K562 (cell line): Measurements from ENCODE around the gene PTGIS. TPM values are rescaled to one million over a fixed set of nuclear protein-coding genes. Genes with fewer than 3 reads are reported as not detected.
A peak's percentile ranks its signal among the peaks of the same experiment; 100 is the strongest.

ENCODE experiments used
- FOXA1 ChIP-seq: fragments of 450-650 bp; IDR thresholded peaks from 2 replicates; pipeline ENCODE4 v1.6.1; 2016; ENCODE audit warnings: mild to moderate bottlenecking, borderline replicate concordance
- GTF2E2 ChIP-seq: fragments of 200-800 bp; sonication (Bioruptor generic); IDR thresholded peaks from 2 replicates; pipeline ENCODE4 v1.6.1; 2016; ENCODE audit warnings: missing genetic modification characterization, missing compliant biosample characterization
- NCOA1 ChIP-seq: fragments of 450-650 bp; IDR thresholded peaks from 2 replicates; pipeline ENCODE4 v1.6.1; 2016; ENCODE audit warnings: low read depth
- PCBP1 ChIP-seq: fragments of 200-400 bp; formaldehyde crosslinking; IDR thresholded peaks from 2 replicates; pipeline ENCODE4 v1.6.1; 2018; ENCODE audit warnings: mild to moderate bottlenecking, low read depth, low read length; ENCODE audit not compliant: poor library complexity, severe bottlenecking
- PHB2 ChIP-seq: fragments of 450-650 bp; IDR thresholded peaks from 2 replicates; pipeline ENCODE4 v1.6.1; 2017; ENCODE audit warnings: low read depth
- SMAD3 ChIP-seq: fragments of 450-650 bp; formaldehyde crosslinking; conservative IDR thresholded peaks from 2 replicates; pipeline ENCODE4 v1.4.0; 2020; ENCODE audit warnings: mild to moderate bottlenecking
- SMC3 ChIP-seq: conservative IDR thresholded peaks from 2 replicates; pipeline ENCODE4 v1.6.1; 2011; ENCODE audit warnings: low read depth, low read length, improper control_type of control experiment; ENCODE audit not compliant: insufficient read depth
- STAG1 ChIP-seq: sonication (generic); formaldehyde crosslinking; IDR thresholded peaks from 2 replicates; pipeline ENCODE4 v1.5.0; 2020; ENCODE audit warnings: missing genetic modification reagents, borderline replicate concordance
- THRAP3 ChIP-seq: fragments of 450-650 bp; IDR thresholded peaks from 2 replicates; pipeline ENCODE4 v1.6.1; 2016; ENCODE audit warnings: mild to moderate bottlenecking, inconsistent platforms, borderline replicate concordance
- ZNF143 ChIP-seq: sonication (generic); formaldehyde crosslinking; IDR thresholded peaks from 2 replicates; pipeline ENCODE4 v1.9.0; 2022; ENCODE audit warnings: mild to moderate bottlenecking, missing genetic modification reagents
- ZNF507 ChIP-seq: conservative IDR thresholded peaks from 2 replicates; pipeline ENCODE4 v1.6.1; 2017; ENCODE audit warnings: missing genetic modification characterization, missing compliant biosample characterization
- ZNF551 ChIP-seq: fragments of 250-450 bp; sonication (Bioruptor Pico); IDR thresholded peaks from 2 replicates; pipeline ENCODE4 v1.5.0; 2021; ENCODE audit warnings: mild to moderate bottlenecking, moderate library complexity
- ZNF644 ChIP-seq: fragments of 200-800 bp; sonication (Bioruptor generic); IDR thresholded peaks from 2 replicates; pipeline ENCODE4 v1.6.1; 2016; ENCODE audit warnings: low read depth, missing genetic modification characterization, missing compliant biosample characterization
- ZNF695 ChIP-seq: fragments of 450-650 bp; formaldehyde crosslinking; IDR thresholded peaks from 2 replicates; pipeline ENCODE4 v1.4.0; 2020; ENCODE audit warnings: mild to moderate bottlenecking, moderate library complexity
- ZNF717 ChIP-seq: fragments of 250-450 bp; sonication (Bioruptor Pico); IDR thresholded peaks from 2 replicates; pipeline ENCODE4 v1.5.0; 2021
- ZNF778 ChIP-seq: fragments of 450-650 bp; formaldehyde crosslinking; IDR thresholded peaks from 2 replicates; pipeline ENCODE4 v1.4.0; 2020; ENCODE audit warnings: mild to moderate bottlenecking, moderate library complexity
- polyA plus RNA-seq, 8 experiments: library from polyadenylated mRNA; depleted of rRNA in 4 of 8; stranded (reverse) in 5 of 8; unstranded in 3 of 8; fragments of >200 nt; fragmentation: Nextera tagmentation in 2 of 8; fragmentation: Illumina TruSeq in 1 of 8; extraction: Ambion mirVana in 2 of 8; extraction: Trizol in 1 of 8; gene quantifications; 2 replicates each; pipeline versions ENCODE4 v1.2.1 to v1.2.3, GENCODE V29; 2011 to 2014; ENCODE audit warnings: inconsistent platforms in 1 of 8, missing spikeins in 1 of 8
- total RNA-seq, 7 experiments: library from RNA; depleted of rRNA in 6 of 7; stranded (reverse); fragments of >200 nt in 6 of 7; fragmentation: Illumina TruSeq in 2 of 7; extraction: Trizol in 2 of 7; gene quantifications; 2 replicates each; pipeline versions ENCODE4 v1.2.1 to v1.2.3, GENCODE V29; 2011 to 2021; ENCODE audit warnings: low replicate concordance in 1 of 7
- TF ChIP-seq, protein P1 (sequence below), 2 experiments: fragments of 450-650 bp in 1 of 2; sonication (generic) in 1 of 2; formaldehyde crosslinking; conservative IDR thresholded peaks; 2 replicates each; pipeline versions ENCODE4 v1.4.0 to v1.8.1; 2020 to 2022; ENCODE audit warnings: mild to moderate bottlenecking in 1 of 2, missing genetic modification reagents in 1 of 2
- TF ChIP-seq, protein P2 (sequence below): sonication (generic); formaldehyde crosslinking; IDR thresholded peaks from 2 replicates; pipeline ENCODE4 v1.8.0; 2023; ENCODE audit warnings: mild to moderate bottlenecking, missing genetic modification reagents
- TF ChIP-seq, protein P3 (sequence below): fragments of 250-450 bp; sonication (Bioruptor Pico); IDR thresholded peaks from 2 replicates; pipeline ENCODE4 v1.9.0; 2021; ENCODE audit warnings: mild to moderate bottlenecking
- TF ChIP-seq, protein P4 (sequence below): fragments of 450-650 bp; IDR thresholded peaks from 2 replicates; pipeline ENCODE4 v1.6.1; 2018; ENCODE audit not compliant: partially characterized antibody
- TF ChIP-seq, protein P5 (sequence below): IDR thresholded peaks from 2 replicates; pipeline ENCODE4 v1.6.1; 2014; ENCODE audit warnings: antibody characterized with exemption

PTGIS gene
- total and polyA plus RNA-seq, 9 of the 15 experiments (the other 6 are each of a cell fraction or from before 2014, with no cell fraction given): not detected

DNA sequence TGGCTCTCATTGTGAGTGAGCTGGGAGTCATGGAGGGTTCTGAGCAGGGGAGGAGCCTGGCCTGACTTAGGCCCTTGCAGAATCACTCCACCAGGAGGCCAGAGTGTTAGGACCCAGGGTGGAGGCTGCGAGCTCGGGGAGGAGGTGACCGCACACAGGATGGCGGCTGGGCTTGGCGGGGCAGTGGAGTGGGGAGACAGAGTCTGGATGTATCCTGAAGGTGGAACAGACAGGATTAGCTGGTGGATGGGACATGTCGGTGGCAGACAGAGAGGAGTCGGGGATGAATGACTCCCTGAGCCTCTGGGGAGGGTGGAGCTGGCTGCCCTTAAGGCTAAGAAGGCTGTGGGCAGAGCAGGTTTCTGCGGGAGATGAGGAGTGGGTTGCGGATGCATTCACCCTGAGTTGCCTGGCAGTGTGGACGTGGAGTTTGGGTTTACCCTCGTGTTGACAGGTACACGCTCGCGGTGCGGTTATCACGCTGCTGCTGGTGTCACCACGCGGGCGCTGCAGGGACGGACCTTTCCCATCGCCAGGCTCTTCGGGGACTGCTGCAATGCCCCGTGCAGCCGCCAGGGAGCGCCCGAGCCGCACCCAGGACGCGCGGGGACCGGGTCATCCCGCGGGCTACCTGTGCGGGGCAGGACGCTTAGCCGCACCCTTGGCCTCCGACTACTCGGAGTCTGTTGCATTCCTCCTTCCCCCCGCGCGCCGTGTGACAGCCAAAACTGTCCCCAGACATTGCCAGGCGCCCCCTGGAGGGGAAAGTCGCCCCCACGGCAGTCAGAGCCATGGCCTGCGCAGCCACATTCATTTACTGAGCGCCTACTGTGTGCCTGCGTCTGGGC, 43.0 kb upstream of the PTGIS start (continued):
- TF ChIP-seq, protein P1, sequence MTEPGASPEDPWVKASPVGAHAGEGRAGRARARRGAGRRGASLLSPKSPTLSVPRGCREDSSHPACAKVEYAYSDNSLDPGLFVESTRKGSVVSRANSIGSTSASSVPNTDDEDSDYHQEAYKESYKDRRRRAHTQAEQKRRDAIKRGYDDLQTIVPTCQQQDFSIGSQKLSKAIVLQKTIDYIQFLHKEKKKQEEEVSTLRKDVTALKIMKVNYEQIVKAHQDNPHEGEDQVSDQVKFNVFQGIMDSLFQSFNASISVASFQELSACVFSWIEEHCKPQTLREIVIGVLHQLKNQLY (CRISPR knock-in tag; conservative IDR thresholded peaks at IDR 0.05): no peak
- TF ChIP-seq FOXA1: no peak
- TF ChIP-seq PHB2: no peak
- no peak for TF ChIP-seq ZNF778
- TF ChIP-seq, protein P2, sequence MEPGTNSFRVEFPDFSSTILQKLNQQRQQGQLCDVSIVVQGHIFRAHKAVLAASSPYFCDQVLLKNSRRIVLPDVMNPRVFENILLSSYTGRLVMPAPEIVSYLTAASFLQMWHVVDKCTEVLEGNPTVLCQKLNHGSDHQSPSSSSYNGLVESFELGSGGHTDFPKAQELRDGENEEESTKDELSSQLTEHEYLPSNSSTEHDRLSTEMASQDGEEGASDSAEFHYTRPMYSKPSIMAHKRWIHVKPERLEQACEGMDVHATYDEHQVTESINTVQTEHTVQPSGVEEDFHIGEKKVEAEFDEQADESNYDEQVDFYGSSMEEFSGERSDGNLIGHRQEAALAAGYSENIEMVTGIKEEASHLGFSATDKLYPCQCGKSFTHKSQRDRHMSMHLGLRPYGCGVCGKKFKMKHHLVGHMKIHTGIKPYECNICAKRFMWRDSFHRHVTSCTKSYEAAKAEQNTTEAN (CRISPR knock-in tag): peak; percentile 79; the same call in 1 of the 2 replicates
- no peak for TF ChIP-seq SMAD3 (CRISPR knock-in tag)
- no peak for TF ChIP-seq ZNF507 (tag)
- TF ChIP-seq SMC3: peak; percentile 99
- TF ChIP-seq ZNF644 (tag): no peak
- TF ChIP-seq ZNF695 (CRISPR knock-in tag): no peak
- no peak for TF ChIP-seq ZNF143
- no peak for TF ChIP-seq ZNF717 (CRISPR knock-in tag)
- TF ChIP-seq STAG1 (CRISPR knock-in tag): peak; percentile 100
- TF ChIP-seq ZNF551 (CRISPR knock-in tag): no peak
- TF ChIP-seq GTF2E2: no peak
- TF ChIP-seq THRAP3: no peak
- TF ChIP-seq NCOA1: peak; percentile 31; the same call in 1 of the 2 replicates
- TF ChIP-seq, protein P3, sequence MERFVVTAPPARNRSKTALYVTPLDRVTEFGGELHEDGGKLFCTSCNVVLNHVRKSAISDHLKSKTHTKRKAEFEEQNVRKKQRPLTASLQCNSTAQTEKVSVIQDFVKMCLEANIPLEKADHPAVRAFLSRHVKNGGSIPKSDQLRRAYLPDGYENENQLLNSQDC (CRISPR knock-in tag): no peak
- peak; percentile 41 for TF ChIP-seq PCBP1
- TF ChIP-seq, protein P4, sequence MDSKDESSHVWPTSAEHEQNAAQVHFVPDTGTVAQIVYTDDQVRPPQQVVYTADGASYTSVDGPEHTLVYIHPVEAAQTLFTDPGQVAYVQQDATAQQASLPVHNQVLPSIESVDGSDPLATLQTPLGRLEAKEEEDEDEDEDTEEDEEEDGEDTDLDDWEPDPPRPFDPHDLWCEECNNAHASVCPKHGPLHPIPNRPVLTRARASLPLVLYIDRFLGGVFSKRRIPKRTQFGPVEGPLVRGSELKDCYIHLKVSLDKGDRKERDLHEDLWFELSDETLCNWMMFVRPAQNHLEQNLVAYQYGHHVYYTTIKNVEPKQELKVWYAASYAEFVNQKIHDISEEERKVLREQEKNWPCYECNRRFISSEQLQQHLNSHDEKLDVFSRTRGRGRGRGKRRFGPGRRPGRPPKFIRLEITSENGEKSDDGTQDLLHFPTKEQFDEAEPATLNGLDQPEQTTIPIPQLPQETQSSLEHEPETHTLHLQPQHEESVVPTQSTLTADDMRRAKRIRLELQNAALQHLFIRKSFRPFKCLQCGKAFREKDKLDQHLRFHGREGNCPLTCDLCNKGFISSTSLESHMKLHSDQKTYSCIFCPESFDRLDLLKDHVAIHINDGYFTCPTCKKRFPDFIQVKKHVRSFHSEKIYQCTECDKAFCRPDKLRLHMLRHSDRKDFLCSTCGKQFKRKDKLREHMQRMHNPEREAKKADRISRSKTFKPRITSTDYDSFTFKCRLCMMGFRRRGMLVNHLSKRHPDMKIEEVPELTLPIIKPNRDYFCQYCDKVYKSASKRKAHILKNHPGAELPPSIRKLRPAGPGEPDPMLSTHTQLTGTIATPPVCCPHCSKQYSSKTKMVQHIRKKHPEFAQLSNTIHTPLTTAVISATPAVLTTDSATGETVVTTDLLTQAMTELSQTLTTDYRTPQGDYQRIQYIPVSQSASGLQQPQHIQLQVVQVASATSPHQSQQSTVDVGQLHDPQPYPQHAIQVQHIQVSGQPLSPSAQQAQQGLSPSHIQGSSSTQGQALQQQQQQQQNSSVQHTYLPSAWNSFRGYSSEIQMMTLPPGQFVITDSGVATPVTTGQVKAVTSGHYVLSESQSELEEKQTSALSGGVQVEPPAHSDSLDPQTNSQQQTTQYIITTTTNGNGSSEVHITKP: peak; percentile 44
- TF ChIP-seq, protein P5, sequence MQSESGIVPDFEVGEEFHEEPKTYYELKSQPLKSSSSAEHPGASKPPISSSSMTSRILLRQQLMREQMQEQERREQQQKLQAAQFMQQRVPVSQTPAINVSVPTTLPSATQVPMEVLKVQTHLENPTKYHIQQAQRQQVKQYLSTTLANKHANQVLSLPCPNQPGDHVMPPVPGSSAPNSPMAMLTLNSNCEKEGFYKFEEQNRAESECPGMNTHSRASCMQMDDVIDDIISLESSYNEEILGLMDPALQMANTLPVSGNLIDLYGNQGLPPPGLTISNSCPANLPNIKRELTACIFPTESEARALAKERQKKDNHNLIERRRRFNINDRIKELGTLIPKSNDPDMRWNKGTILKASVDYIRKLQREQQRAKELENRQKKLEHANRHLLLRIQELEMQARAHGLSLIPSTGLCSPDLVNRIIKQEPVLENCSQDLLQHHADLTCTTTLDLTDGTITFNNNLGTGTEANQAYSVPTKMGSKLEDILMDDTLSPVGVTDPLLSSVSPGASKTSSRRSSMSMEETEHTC: 0 out of 2 replicates have a peak, but pooled peaks have one; percentile 29
